Vagina (tissue), 2 donors: ENCODE results near the gene PTPN12. TPM values are rescaled to one million over a fixed set of nuclear protein-coding genes. Genes with fewer than 3 reads are reported as not detected.

Source experiments
- DNase-seq, 2 donors: peaks; one replicate each; pipeline ENCODE4 v3.0.0-alpha.2; 2017; ENCODE audit errors: extremely low spot score in 2 of 2
- H3K27ac ChIP-seq: fragments of 200-600 bp; sonication (generic); one replicate; pipeline ENCODE4 v1.5.1; 2019
- H3K27me3 ChIP-seq: fragments of 200-600 bp; sonication (generic); one replicate; pipeline ENCODE4 v1.5.1; 2019
- H3K36me3 ChIP-seq, 2 donors: fragments of 200-600 bp; sonication (generic); one replicate each; pipeline ENCODE4 v1.5.1; 2017 to 2019
- H3K4me1 ChIP-seq: fragments of 200-600 bp; sonication (generic); one replicate; pipeline ENCODE4 v1.5.1; 2019
- H3K4me3 ChIP-seq, 2 donors: fragments of 200-600 bp; sonication (generic); 1 replicate in 1 of 2; 2 replicates in 1 of 2; pipeline ENCODE4 v1.5.1; 2016 to 2019
- H3K9me3 ChIP-seq: fragments of 200-600 bp; sonication (generic); one replicate; pipeline ENCODE4 v1.5.1; 2019
- POLR2A ChIP-seq, 2 donors: fragments of 450-650 bp; IDR thresholded peaks; one replicate each; pipeline ENCODE4 v1.6.1; 2017; ENCODE audit warnings: antibody characterized with exemption in 2 of 2, mild to moderate bottlenecking in 2 of 2, moderate library complexity in 2 of 2
- POLR2AphosphoS5 ChIP-seq, 2 donors: sonication (generic); formaldehyde crosslinking; IDR thresholded peaks; one replicate each; pipeline ENCODE4 v1.9.0; 2017; ENCODE audit warnings: antibody characterized with exemption in 2 of 2, mild to moderate bottlenecking in 2 of 2, low read depth in 1 of 2; ENCODE audit not compliant: insufficient read depth in 1 of 2
- intact Hi-C: fragments of 100-400 bp; cut with DNase I; formaldehyde crosslinking; loops from one replicate; pipeline ENCODE4 v1.15.1; 2023
- total RNA-seq: library from RNA; depleted of rRNA; stranded (reverse); fragments of >200 nt; gene quantifications from one replicate; pipeline ENCODE4 v1.2.3, GENCODE V29; 2016
- TF ChIP-seq, protein P1 (sequence below), 3 experiments: fragments of 450-650 bp in 2 of 3; fragments of 200-600 bp in 1 of 3; sonication (generic) in 1 of 3; IDR thresholded peaks; one replicate each; pipeline ENCODE4 v1.5.1; 2017 to 2019; ENCODE audit warnings: antibody characterized with exemption in 3 of 3, mild to moderate bottlenecking in 2 of 3, moderate library complexity in 2 of 3

PTPN12 gene
- total RNA-seq, 1 donor from 2014 or later, result 106 TPM

DNA sequence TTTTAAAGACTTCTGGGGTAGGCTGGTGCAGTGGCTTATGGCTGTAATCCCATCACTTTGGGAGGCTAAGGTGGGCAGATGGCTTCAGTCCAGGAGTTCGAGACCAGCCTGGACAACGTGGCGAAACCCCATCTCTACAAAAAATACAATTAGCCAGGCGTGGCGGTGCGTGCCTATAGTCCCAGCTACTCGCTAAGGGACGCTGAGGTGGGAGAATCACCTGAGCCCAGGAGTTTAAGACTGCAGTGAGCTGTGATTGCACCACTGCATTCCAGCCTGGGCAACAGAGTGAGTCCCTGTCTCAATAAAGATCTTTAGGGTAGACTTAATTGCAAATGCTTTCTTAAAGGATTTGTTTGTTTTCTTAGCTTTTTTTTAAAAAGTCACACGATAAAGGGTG, 29.3 kb downstream of the PTPN12 start:
- intact Hi-C loops, result no loop called here
- no peak for DNase-seq
- Histone ChIP-seq H3K9me3 (no peaks in the 10 kb centered on the region), H3K4me3 (no peak overlapping the region), H3K27me3 (no peaks in the 10 kb centered on the region), H3K4me1 (peaks cover 68% of the 10 kb centered on the region), H3K27ac (no peak overlapping the region), H3K36me3 (no peaks in the 10 kb centered on the region)
- no peak for TF ChIP-seq POLR2AphosphoS5 (IDR thresholded peaks at IDR 0.05; ENCODE audit: insufficient read depth in 1 of 2, low read depth in 1 of 2)
- TF ChIP-seq, protein P1, sequence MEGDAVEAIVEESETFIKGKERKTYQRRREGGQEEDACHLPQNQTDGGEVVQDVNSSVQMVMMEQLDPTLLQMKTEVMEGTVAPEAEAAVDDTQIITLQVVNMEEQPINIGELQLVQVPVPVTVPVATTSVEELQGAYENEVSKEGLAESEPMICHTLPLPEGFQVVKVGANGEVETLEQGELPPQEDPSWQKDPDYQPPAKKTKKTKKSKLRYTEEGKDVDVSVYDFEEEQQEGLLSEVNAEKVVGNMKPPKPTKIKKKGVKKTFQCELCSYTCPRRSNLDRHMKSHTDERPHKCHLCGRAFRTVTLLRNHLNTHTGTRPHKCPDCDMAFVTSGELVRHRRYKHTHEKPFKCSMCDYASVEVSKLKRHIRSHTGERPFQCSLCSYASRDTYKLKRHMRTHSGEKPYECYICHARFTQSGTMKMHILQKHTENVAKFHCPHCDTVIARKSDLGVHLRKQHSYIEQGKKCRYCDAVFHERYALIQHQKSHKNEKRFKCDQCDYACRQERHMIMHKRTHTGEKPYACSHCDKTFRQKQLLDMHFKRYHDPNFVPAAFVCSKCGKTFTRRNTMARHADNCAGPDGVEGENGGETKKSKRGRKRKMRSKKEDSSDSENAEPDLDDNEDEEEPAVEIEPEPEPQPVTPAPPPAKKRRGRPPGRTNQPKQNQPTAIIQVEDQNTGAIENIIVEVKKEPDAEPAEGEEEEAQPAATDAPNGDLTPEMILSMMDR (IDR thresholded peaks at IDR 0.05), result no peak
- no peak for TF ChIP-seq POLR2A (IDR thresholded peaks at IDR 0.05)

DNA sequence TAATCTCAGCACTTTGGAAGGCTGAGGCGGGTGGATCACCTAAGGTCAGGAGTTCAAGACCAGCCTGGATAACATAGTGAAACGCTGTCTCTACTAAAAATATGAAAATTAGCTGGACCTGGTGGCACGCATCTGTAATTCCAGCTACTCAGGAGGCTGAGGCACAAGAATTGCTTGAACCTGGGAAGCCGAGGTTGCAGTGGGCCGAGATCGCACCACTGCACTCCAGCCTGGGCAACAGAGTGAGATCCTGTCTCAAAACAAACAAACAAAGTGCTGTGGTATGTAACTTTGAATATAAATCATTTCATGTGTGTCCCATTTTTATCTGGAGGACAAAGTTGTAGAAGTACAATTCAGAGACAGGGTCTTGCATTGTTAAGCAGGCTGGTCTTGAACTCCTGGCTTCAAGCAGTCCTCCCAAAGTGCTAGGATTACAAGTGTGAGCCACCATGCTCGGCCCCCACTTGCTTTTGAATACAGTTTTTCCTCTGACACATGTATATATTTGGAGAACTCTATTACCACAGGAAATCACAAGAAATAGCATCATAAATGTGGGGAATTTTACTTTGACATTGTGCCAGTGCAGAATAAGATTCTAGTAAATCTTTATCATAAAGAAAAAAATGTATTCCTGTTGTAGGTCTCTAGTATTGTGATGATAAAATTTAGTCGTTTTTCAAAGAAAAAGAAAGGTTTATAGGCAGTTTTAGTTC, 32.6 kb downstream of the PTPN12 start:
- no peaks in the 10 kb centered on the region for H3K9me3 ChIP-seq
- peaks cover 50% of the 10 kb centered on the region for H3K4me1 ChIP-seq
- TF ChIP-seq POLR2A (IDR thresholded peaks at IDR 0.05), result no peak
- TF ChIP-seq, protein P1 (IDR thresholded peaks at IDR 0.05), result no peak
- intact Hi-C loops, result no loop called here
- H3K4me3 ChIP-seq, result no peak overlapping the region
- no peaks in the 10 kb centered on the region for H3K27me3 ChIP-seq
- no peak overlapping the region for H3K27ac ChIP-seq
- H3K36me3 ChIP-seq, result peaks cover 0 to 11% of the 10 kb centered on the region in 2 donors
- DNase-seq, result no peak

DNA sequence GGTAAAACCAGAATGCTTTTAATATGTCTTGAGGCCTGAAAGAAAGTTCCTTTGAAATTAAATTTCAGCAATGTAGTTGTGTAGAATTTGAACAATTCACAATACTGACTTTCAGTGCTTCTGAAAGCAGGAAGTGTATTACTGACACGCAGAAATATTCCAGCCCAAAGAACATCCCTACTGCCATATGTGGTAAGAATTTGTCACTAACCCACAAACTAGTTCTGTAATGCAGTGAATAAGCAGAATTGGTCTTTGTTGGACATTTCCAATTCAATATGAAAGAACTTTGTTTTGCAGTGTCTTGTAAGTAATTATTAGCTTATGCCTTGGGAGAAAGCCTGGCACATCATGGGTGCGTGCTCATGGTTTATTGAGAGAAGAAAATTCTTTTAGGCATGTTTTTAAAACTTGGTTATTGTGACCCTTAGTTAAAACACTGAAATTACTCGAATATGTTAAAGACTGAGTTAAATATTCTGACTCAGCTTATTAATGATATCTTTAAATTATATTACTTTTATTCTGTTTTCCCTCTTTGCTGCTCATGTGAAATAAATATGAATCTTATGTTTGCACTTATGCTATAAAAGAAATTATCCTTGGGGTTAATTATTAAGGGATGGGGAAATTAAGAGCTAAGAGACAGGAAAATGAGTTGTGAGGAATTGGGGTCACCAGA, 33.4 kb downstream of the PTPN12 start:
- Histone ChIP-seq H3K27ac (no peak overlapping the region), H3K4me1 (peaks cover 46% of the 10 kb centered on the region), H3K9me3 (no peaks in the 10 kb centered on the region), H3K27me3 (no peaks in the 10 kb centered on the region), H3K36me3 (peaks cover 0 to 11% of the 10 kb centered on the region in 2 donors), H3K4me3 (no peak overlapping the region)
- no peak for TF ChIP-seq POLR2A (IDR thresholded peaks at IDR 0.05)
- TF ChIP-seq, protein P1 (IDR thresholded peaks at IDR 0.05), result no peak
- no peak for TF ChIP-seq POLR2AphosphoS5 (IDR thresholded peaks at IDR 0.05; ENCODE audit: insufficient read depth in 1 of 2, low read depth in 1 of 2)
- intact Hi-C loops, result no loop called here
- no peak for DNase-seq

DNA sequence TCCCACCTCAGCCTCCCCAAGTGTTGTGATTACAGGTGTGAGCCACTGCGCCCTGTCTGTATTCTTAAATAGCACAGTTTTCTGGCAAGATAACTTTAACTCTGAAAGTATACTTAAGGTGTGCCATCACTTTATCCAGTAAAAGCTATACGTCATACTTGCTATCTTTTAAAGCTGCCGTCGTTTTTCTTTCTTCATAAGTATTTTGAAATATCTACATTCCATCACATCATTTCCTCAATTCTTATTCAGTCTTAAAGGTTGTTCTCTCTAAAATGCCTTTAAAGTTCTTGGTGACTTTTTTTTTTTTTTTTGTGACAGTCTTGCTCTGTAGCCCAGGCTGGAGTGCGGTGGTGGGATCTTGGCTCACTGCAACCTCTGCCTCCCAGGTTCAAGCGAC, 34.7 kb downstream of the PTPN12 start:
- H3K9me3 ChIP-seq, result no peaks in the 10 kb centered on the region
- H3K4me1 ChIP-seq, result peaks cover 33% of the 10 kb centered on the region
- H3K36me3 ChIP-seq, result peaks cover 0 to 16% of the 10 kb centered on the region in 2 donors
- H3K27me3 ChIP-seq, result no peaks in the 10 kb centered on the region
- no peak overlapping the region for H3K4me3 ChIP-seq
- TF ChIP-seq POLR2AphosphoS5 (IDR thresholded peaks at IDR 0.05; ENCODE audit: insufficient read depth in 1 of 2, low read depth in 1 of 2) (no peak), POLR2A (IDR thresholded peaks at IDR 0.05) (no peak)
- TF ChIP-seq, protein P1 (IDR thresholded peaks at IDR 0.05), result no peak
- no peak for DNase-seq
- H3K27ac ChIP-seq, result no peak overlapping the region
- intact Hi-C loops, result no loop called here

DNA sequence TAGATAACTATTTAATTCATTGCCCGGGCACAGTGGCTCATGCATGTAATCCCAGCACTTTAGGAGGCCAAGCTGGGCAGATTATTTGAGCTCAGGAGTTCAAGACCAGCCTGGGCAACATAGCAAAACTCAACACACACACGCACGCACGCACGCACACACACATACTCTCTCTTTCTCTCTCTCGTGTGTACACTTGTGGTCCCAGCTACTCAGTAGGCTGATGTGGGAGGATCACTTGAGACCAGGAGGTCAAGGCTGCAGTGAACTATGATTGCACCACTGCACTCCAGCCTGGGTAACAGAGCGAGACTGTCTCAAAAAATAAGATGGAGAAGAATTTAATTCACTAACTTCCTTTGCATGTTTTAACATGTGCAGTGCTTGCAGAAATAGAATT, 38.1 kb downstream of the PTPN12 start:
- intact Hi-C loops, result no loop called here
- Histone ChIP-seq H3K27me3 (no peaks in the 10 kb centered on the region), H3K9me3 (no peaks in the 10 kb centered on the region), H3K4me3 (no peak overlapping the region), H3K36me3 (peaks cover 0 to 18% of the 10 kb centered on the region in 2 donors), H3K4me1 (peaks cover 12% of the 10 kb centered on the region), H3K27ac (no peak overlapping the region)
- DNase-seq, result no peak
- no peak for TF ChIP-seq POLR2AphosphoS5 (IDR thresholded peaks at IDR 0.05; ENCODE audit: insufficient read depth in 1 of 2, low read depth in 1 of 2)
- TF ChIP-seq, protein P1 (IDR thresholded peaks at IDR 0.05), result no peak
- TF ChIP-seq POLR2A (IDR thresholded peaks at IDR 0.05), result no peak
